Measurements from ENCODE around the gene ASF1B.

Gene ASF1B

DNA sequence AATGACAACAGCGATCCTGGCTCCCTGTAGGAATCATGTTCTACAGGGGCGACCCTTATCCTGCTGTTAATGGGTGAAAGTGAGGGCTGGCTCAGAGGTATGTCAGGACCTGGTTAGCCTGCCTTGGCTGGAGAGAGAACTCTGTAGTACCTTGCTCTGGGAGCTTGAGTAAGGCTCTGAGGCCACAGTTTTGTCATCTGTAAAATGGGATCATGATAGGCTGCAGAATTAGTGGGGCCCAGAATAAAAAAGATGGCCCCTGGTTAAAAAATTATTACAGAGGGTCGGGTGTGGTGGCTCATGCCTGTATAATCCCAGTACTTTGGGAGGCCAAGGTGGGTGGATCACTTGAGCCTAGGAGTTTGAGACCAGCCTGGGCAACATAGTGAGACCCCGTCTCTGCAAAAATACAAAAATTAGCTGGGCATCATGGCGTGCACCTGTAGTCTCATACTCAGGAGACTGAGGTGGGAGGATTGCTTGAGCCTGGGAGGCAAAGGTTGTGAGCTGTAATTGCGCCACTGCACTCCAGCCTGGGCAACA, 35.3 kb downstream of the ASF1B start:
- no peak overlapping the region for H3K4me3 ChIP-seq
- TF ChIP-seq, protein P1, sequence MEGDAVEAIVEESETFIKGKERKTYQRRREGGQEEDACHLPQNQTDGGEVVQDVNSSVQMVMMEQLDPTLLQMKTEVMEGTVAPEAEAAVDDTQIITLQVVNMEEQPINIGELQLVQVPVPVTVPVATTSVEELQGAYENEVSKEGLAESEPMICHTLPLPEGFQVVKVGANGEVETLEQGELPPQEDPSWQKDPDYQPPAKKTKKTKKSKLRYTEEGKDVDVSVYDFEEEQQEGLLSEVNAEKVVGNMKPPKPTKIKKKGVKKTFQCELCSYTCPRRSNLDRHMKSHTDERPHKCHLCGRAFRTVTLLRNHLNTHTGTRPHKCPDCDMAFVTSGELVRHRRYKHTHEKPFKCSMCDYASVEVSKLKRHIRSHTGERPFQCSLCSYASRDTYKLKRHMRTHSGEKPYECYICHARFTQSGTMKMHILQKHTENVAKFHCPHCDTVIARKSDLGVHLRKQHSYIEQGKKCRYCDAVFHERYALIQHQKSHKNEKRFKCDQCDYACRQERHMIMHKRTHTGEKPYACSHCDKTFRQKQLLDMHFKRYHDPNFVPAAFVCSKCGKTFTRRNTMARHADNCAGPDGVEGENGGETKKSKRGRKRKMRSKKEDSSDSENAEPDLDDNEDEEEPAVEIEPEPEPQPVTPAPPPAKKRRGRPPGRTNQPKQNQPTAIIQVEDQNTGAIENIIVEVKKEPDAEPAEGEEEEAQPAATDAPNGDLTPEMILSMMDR (IDR thresholded peaks at IDR 0.05) = no peak
- H3K27ac ChIP-seq = no peak overlapping the region
- no peak for DNase-seq (ENCODE audit: low spot score)

DNA sequence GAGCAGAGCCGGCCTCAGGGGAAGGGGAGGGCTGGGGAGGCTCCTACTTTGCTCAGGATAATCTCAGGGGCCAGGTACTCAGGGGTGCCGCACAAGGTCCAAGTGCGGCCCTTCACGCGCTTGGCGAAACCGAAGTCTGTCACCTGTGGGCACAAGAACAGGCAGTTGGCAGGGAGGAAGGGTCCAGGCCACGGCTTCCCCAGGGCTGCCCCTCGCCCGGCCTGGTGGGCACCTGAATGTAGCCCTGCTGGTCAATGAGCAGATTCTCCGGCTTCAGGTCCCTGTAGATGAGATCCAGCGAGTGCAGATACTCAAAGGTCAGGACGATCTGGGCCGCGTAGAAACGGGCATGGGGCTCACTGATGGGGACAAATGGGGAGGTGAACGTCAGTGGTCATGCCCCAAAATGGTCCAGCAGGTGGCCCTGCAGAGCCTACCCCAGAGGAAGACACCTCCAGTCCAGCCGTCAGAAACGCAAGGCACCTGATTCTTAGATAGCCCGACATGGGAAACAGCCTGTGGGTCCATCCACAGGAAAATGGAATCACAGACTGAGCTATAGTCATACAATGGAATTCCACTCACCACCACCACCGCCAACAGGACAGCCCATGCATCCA, 38.7 kb downstream of the ASF1B start:
- DNase-seq (ENCODE audit: low spot score) = no peak
- TF ChIP-seq, protein P1 (IDR thresholded peaks at IDR 0.05) = no peak
- Histone ChIP-seq H3K27ac (no peak overlapping the region), H3K4me3 (no peak overlapping the region)

DNA sequence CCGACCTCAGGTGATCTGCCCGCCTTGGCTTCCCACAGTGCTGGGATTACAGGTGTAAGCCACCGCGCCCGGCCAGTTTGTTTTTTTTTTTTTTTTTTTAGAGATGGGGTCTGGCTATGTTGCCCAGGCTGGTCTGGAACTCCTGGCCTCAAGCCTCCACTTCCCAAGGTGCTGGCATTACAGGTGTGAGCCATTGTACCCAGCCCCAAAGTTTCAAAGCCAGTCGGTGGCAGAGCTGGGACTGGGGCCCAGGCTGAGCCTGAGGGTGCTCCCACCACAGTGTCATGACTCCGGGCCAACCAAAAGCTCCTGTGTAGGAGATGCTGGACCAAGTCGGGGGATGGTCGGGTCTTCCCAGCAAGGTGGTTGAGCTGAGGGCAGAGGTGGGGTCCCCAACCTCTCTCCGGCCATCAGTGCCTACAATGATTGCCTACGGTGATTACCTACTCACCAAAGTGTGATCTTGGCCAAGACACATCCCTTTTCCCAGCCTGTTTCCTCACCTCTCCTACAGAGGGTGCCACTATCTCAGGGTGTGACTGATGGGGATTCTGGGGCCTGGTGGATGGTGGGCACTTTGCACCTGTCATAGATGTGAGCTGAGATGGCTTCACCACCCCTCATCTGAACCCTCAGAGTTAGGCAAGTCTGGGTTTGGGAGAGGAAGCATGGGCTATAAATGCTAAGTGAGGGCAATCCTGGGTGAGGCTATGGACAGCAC, 40.0 kb downstream of the ASF1B start:
- DNase-seq (ENCODE audit: low spot score) = no peak
- TF ChIP-seq, protein P1 (IDR thresholded peaks at IDR 0.05) = no peak
- Histone ChIP-seq H3K4me3 (no peak overlapping the region), H3K27ac (no peak overlapping the region)

DNA sequence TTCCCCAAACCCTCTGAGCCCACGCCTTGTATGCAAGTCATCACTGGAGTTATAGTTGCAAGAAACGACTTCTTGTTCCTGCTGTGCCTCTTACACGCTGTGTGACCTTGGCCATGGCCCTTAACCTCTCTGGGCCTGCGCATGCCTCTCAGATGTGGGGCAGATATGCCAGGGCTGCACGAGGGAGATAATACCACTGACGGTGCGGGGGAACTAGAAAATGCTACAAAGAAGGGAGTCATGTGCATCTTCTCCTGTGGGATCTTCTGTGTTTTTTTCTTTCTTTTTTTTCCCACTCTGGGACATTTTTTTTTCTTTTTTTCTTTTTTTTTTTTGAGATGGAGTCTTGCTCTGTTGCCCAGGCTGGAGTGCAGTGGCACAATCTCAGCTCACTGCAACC, 41.5 kb downstream of the ASF1B start:
- Histone ChIP-seq H3K27ac (no peak overlapping the region), H3K4me3 (no peak overlapping the region)
- DNase-seq (ENCODE audit: low spot score) = no peak
- TF ChIP-seq, protein P1 (IDR thresholded peaks at IDR 0.05) = no peak

DNA sequence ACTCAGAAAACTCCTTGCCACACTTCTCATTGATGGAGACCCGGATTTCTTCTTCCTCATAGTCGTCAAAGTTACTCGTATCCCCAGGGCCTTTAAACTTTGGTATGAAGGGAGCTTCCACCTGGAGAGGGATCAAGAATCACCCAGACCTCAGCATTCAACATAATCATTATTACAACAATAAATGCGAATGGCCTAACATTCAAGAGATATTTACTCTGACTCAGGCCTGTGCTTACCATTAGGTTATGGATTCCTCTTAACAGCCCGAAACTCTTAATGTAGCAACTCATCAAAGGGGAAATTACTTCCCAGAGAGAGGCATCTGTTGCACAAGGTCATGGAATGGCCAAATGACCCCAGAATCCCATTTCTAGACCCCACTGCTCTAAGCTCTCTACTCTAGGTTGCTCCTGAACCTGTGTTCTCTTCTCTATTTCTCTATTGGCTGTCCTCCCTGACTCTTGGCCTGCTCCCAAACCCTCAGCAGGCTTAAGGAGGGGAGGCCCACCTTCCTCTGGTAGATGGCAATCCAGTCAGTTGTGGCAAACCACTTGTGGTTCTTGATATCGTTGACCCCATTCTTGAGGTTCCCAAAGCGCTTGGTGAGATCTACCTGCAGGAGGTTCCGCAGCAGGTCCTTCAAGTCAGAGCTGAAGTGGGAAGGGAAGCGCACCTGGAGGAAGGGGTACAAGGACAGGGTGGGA, 43.1 kb downstream of the ASF1B start:
- Histone ChIP-seq H3K4me3 (no peak overlapping the region), H3K27ac (no peak overlapping the region)
- DNase-seq (ENCODE audit: low spot score) = no peak
- TF ChIP-seq, protein P1 (IDR thresholded peaks at IDR 0.05) = no peak

DNA sequence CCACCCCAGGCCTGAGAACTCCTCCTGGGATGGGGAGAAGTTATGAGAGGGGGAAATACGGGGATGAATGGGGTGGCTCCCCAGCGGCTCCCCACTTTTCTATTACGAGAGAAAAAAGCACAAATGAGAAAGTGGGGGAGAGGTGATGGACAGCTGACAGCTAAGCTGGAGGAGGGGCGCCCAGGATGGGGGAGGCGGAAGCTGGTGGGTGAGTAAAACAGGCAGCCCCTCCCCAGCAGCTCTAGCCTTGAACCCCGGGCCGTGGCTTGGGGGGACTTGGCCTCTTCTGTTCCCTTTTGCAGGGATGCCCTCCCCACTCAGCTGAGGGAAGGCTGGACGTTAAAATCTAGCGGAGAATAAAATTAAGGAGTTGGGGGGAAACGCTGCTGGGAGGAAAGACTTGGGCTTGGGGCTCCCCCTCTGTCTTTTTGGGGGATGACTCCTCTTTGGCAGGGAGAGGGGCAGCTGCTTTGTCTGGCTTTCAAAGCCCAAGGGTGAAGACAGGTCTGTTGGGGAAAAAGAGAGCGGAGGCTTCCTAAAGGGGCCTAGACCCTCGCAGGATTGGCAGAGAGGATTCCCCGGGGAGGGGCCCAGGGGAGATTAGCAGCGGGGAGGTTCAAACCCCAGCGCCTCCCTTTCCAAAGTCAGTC, 44.5 kb downstream of the ASF1B start:
- H3K4me3 ChIP-seq = peak overlapping the region; percentile 86
- DNase-seq (ENCODE audit: low spot score) = no peak
- TF ChIP-seq, protein P1 (IDR thresholded peaks at IDR 0.05) = no peak
- peak overlapping the region; percentile 97 to 98 for H3K27ac ChIP-seq
